Measurements from ENCODE around the gene ANKRD18B.
"Not testable (repeated sequence)": the region's sequence is repeated elsewhere in the genome, so short reads cannot be mapped to it uniquely, and the experiment has no call there.

Gene ANKRD18B

DNA sequence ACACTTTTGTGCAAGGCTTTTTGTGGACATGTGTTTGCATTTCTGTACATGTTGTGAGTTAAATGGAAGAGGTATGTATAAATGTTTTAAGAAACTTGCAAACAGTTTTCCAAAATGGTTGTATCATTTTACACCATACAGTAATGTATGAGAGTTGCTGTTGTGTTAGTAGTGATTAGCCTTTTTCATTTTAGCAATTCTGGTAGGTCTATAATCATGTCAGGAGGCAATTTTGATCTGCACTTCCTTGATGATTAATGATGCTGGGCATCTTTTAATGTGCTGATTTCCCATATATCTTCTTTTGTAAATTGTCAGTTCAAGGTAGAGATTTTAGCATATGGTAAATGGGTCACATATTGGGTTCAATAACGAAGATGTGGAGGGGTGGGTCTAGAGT lies 87.3 kb downstream of the ANKRD18B start:
- DNase-seq (ENCODE audit: low read depth, low spot score) = no peak

DNA sequence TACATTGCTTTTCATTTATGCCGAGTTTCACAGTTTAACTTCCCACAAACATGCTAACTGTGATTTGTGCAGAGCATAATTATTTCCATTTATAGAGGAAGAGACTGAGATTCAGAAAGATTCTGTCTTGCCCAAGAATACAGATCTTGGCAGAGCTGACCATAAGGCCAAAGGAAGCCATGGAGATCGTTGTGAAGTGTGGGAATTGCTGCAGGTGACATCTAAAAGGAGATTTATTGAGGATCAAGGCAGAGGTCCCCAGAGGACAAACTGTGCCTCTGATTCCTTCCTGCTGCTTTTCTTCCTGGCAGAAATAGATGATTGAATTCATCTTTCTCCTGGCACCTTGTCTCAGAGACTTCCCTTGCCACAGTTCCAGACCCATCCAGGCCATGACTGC lies 88.4 kb downstream of the ANKRD18B start:
- DNase-seq (ENCODE audit: low read depth, low spot score) = not testable (repeated sequence)

DNA sequence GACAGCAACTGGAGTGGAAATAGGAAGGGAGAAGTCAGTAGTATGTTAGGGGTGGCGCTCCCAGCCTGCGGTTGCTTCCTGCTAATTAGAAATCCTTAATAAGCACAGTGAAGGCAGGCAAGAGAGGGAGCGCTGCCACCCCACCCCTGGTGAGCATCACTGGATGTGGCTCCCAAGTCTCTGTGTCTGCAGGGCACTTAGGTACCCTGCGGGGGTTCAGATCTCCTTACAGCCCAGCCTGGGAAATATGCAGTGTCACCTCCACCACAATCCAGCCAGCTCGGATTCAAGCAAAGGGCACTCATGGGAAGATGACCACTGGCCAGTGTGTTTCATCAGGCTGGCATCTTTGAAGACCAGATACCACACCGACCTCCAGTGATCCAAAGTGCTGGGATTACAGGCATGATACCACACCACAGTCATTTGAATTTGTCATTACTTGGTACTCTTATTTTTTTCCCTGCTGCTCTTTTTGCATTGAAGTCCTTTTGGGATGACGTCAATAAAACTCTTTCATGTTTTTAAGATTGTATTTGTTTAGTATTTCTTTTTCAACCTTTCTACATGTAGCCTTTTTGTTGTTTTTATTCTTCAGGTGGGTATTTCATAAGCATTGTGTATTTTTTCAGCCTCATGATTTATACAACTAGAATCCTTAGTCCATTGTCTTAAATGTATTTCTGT lies 90.1 kb downstream of the ANKRD18B start:
- DNase-seq (ENCODE audit: low read depth, low spot score) = no peak

DNA sequence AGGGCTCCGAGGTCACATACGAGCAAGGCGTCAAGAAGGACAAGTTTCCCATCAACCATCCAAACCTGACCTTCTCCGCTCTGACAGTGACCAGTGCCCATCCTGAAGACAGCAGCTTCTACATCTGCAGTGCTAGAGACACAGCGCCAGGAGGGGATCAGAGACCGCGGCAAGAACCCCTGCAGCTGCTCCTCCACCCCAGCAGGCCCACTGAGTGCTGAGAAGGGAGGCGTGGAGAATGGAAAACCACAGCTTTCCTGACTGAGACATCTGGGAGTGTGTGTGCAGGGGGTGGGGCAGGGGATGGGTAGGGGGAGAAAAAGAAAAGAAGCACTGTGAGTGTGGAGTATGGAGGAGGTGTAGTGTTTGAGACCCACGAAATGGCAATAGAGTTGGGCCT lies 94.3 kb downstream of the ANKRD18B start:
- not testable (repeated sequence) for DNase-seq (ENCODE audit: low read depth, low spot score)

DNA sequence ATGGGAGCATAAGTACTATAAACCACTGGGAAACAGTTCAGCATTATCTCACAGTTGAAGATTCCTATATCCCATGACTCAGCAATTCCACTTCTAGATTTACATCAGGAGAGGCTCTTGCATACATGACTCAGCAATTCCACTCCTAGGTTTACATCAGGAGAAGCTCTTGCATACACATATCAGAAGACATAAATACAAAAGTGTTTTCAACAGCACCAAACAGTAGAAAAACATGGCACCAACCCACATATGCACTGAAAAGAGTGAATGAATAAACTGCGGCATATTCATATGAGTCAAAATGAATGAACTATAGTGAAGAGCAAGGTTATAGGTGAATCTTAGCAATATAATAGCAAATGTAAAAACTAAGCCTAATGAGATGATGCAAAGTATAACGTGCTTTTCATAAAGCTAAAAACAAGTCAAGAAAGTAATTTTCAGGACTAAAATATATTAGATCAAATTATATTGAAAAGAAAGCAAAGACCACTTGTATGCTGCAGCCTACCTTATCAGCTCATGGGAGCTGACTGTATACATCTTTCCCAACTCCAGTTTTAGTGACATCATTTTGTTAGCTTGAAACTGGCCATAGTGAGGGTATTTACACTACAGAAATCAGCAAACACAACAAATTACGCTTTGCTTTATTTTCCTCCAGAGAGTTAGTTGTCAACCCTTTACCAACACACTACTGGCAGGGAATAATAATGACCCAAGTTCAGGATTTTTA lies 95.8 kb downstream of the ANKRD18B start:
- DNase-seq (ENCODE audit: low read depth, low spot score) = peak; percentile 25

DNA sequence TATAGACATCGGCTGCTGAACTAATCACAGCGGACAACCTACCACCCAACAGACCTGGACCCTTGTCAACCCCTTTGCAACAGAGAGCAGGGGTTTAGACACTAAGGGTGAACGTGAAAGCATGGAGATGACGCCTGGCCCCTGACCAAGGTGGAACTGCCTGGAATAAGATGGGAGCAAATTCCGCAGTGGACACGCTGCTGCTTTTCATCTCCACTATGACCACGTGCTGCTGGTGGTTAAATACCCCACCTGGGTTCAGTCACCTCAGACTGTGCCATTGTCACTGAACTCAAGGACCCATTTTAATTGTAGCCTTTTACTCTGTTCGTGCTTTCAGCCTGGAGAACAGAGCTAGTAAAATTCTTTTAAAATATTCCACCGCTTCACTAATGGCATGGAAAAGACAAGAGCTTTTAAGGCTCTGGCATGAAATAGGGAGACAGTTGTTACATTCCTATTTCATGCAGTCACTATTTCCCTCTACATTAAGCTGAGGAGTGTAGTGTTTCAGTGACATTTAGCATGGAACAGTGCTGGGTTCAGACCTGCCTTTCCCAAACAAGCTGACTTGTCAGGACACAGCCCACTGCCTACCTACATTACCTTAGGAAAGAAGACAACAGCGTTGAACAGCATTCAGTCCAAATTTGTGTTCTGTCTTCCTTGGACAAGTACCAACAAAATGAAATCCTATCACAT lies 96.8 kb downstream of the ANKRD18B start:
- no peak for DNase-seq (ENCODE audit: low read depth, low spot score)
